NCI-H524 treated with DMSO at 0.1 percent for 48 hours (cell line): Measurements from ENCODE around the gene ZNF862.

Experiments used
- DNase-seq: peaks from one replicate; lab custom pipeline; 2025; lab: John Stamatoyannopoulos, UW

ZNF862 gene

GRCh38 chr7:149866139-149866778, 28.1 kb downstream of the ZNF862 start:
- no peak for DNase-seq

GRCh38 chr7:149866779-149867447, 28.7 kb downstream of the ZNF862 start:
- no peak for DNase-seq

- no peak for DNase-seq
Measured at GRCh38 chr7:149867762-149868622, 29.8 kb downstream of the ZNF862 start.

- DNase-seq = no peak
Measured at GRCh38 chr7:149868623-149869290, 30.6 kb downstream of the ZNF862 start.

GRCh38 chr7:149869291-149869650, 31.1 kb downstream of the ZNF862 start:
- DNase-seq = no peak

GRCh38 chr7:149869867-149870266, 31.7 kb downstream of the ZNF862 start:
- no peak for DNase-seq

- no peak for DNase-seq
Measured at GRCh38 chr7:149870274-149870673, 32.1 kb downstream of the ZNF862 start.

- no peak for DNase-seq
Measured at GRCh38 chr7:149870701-149871483, 32.7 kb downstream of the ZNF862 start.

GRCh38 chr7:149871576-149871975, 33.4 kb downstream of the ZNF862 start:
- DNase-seq = no peak

GRCh38 chr7:149872419-149873073, 34.4 kb downstream of the ZNF862 start:
- peak; percentile 21 for DNase-seq

GRCh38 chr7:149873074-149873969, 35.1 kb downstream of the ZNF862 start, which contains the start of gene ATP6V0E2:
TSS of gene ATP6V0E2 (plus strand) at chr7:149873969. CDS start at chr7:149874066, 97 bp downstream.
- peak; percentile 87 for DNase-seq

- DNase-seq = no peak
Measured at GRCh38 chr7:149873970-149874643, 35.9 kb downstream of the ZNF862 start.

GRCh38 chr7:149874644-149875028, 36.5 kb downstream of the ZNF862 start:
- DNase-seq = no peak

GRCh38 chr7:149875396-149875795, 37.2 kb downstream of the ZNF862 start:
- no peak for DNase-seq

GRCh38 chr7:149877890-149878522, 39.8 kb downstream of the ZNF862 start:
- no peak for DNase-seq

- peak; percentile 12 for DNase-seq
Measured at GRCh38 chr7:149878523-149878921, 40.3 kb downstream of the ZNF862 start.

GRCh38 chr7:149879271-149879743, 41.1 kb downstream of the ZNF862 start:
- DNase-seq = no peak

- peak; percentile 26 for DNase-seq
Measured at GRCh38 chr7:149879766-149880637, 41.8 kb downstream of the ZNF862 start.
